Measurements from ENCODE around the gene ASXL1. TPM values are rescaled to one million over a fixed set of nuclear protein-coding genes. Genes with fewer than 3 reads are reported as not detected.

The ASXL1 gene
- total RNA-seq, 4 donors from 2014 or later: 69.1 to 116 (median 102) TPM

DNA sequence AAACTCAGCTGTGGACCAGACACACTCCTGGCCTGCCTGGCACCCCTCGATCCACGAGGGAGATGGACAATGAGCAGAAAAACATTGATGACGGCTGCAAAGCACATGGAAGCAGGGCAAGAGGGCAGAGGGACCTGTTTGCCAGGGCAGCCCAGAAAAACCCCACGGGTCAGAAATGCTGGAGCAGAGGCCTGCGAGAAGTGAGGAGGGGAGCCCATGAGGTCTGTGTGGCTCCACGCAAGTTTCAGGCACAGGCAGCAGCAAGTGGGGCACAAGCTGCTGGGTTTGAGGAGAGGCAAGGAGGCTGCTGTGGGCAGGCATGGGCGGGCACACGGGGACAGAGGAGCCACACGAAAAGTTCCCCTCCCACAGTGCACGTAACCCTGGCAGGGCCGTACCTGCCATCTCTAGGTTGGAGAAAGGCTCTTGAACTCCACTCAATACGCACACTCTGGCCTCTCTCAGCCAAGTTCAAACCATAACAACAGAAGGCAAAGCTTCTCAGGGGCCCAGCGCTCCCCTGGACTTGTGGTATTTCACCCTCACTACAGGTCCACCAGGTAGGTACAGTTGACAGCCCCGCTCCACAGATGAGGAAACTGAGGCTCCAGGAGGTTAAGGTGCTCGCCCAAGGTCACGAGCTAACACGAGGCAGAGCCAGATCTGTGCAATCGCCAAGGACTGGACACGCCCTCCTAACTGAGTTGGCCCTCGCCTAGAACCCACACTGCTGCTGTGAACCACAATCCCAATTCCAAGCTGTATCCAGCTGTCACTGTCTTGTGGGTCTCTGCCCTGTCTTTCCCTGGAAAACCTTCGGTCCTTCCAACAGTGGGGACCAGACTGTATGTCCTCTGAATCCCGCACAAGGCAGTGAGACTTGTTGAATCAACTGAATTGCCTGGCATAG is 118.8 kb downstream of the ASXL1 start:
- Histone ChIP-seq H3K9me3 (no peaks in the 10 kb centered on the region), H3K36me3 (no peaks in the 10 kb centered on the region), H3K4me3 (no peak overlapping the region), H3K27me3 (no peaks in the 10 kb centered on the region), H3K27ac (peak overlapping the region; percentile 83 to 88), H3K4me1 (peaks cover 10 to 32% of the 10 kb centered on the region in 2 donors)
- intact Hi-C loops (cut with DNase I; ENCODE audit: low total_unique reads): no loop called here
- DNase-seq: no peak
- TF ChIP-seq POLR2A (IDR thresholded peaks at IDR 0.05): no peak
- TF ChIP-seq, protein P1, sequence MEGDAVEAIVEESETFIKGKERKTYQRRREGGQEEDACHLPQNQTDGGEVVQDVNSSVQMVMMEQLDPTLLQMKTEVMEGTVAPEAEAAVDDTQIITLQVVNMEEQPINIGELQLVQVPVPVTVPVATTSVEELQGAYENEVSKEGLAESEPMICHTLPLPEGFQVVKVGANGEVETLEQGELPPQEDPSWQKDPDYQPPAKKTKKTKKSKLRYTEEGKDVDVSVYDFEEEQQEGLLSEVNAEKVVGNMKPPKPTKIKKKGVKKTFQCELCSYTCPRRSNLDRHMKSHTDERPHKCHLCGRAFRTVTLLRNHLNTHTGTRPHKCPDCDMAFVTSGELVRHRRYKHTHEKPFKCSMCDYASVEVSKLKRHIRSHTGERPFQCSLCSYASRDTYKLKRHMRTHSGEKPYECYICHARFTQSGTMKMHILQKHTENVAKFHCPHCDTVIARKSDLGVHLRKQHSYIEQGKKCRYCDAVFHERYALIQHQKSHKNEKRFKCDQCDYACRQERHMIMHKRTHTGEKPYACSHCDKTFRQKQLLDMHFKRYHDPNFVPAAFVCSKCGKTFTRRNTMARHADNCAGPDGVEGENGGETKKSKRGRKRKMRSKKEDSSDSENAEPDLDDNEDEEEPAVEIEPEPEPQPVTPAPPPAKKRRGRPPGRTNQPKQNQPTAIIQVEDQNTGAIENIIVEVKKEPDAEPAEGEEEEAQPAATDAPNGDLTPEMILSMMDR (IDR thresholded peaks at IDR 0.05): no peak

DNA sequence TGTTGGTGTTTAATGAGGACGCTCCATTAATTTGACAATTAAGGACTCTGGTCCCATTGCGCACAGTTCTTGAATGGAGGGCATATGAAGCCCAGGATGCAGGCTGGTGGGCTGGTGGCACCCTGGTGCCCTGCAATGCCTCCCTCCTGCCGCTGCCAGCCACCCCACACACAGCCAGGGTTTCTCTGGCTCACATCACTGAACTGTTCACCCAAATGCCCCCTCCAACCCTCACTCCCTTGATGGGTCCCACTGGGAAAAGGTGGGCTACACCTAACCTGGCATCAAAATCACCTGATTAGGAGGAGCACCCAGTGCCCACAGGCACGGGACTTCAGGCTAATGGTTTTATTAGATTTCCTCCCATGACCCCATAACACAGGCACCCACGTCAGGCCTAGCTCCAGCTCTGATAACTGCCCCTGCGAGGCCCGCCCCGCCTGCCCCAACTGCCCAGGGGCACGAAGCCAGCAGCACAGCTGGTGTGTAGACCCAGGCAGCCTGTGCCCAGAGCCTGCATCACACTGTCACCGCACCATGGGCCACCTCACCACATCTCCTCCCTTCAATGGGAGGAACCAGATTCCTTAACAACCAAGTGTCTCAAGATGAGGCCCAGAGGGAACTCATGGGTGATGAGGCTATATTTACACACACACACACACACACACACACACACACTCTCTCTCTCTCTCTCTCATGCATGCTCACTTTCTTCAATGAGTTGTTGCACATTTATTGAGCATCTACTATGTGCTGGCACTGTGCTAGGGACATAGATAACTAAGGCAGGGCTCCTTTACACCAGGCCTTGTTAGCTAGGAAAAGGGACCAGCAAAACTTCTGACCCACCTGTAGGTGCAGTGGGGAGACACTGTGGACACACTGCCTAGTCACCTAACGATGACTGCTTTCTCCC is 119.7 kb downstream of the ASXL1 start:
- intact Hi-C loops (cut with DNase I; ENCODE audit: low total_unique reads): no loop called here
- no peak for DNase-seq
- Histone ChIP-seq H3K27me3 (no peaks in the 10 kb centered on the region), H3K36me3 (no peaks in the 10 kb centered on the region), H3K9me3 (no peaks in the 10 kb centered on the region), H3K27ac (peak overlapping the region in 1 of 2 donors; percentile 83), H3K4me3 (no peak overlapping the region), H3K4me1 (peaks cover 10 to 32% of the 10 kb centered on the region in 2 donors)
- TF ChIP-seq POLR2A (IDR thresholded peaks at IDR 0.05): no peak
- TF ChIP-seq, protein P1 (IDR thresholded peaks at IDR 0.05): no peak

DNA sequence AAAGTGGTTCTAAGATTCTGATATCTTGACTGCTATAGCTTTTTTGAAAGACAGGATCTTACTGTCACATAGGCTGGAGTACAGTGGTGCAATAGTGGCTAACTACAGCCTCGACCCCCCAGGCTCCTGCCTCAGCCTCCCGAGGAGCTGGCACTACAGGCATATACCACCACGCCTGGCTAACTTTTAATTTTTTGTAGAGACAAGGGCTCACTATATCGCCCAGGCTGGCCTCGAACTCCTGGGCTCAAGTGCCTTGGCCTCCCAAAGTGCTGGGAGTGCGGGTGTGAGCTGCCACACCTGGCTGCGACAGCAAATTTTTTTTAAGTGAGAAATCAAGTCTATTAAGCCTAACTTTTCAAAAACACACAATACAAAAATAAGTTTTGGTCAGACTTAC is 120.4 kb downstream of the ASXL1 start:
- Histone ChIP-seq H3K4me3 (no peak overlapping the region), H3K27me3 (no peaks in the 10 kb centered on the region), H3K36me3 (no peaks in the 10 kb centered on the region), H3K9me3 (no peaks in the 10 kb centered on the region), H3K27ac (no peak overlapping the region), H3K4me1 (peaks cover 10 to 28% of the 10 kb centered on the region in 2 donors)
- no peak for DNase-seq
- TF ChIP-seq, protein P1 (IDR thresholded peaks at IDR 0.05): no peak
- TF ChIP-seq POLR2A (IDR thresholded peaks at IDR 0.05): no peak
- intact Hi-C loops (cut with DNase I; ENCODE audit: low total_unique reads): no loop called here

DNA sequence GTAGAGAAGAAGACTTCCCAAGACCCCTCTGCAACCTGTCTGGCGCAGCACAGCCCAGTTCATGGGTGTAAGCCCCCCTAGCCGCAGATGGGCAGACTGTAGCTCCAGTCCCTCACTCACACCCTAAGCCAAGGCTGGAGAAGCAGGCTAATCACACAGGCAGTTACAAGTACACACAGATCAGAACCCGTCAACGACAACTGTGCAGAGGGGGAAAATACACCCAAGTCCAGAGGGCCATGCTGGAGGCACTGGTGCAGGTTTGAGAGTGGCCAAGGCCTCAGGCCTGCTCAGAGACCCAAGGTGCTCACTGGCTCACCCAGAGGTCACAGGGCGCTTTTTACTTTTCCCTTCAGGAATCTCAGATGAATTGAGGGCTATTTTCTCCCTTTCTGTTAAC is 120.9 kb downstream of the ASXL1 start:
- H3K27me3 ChIP-seq: no peaks in the 10 kb centered on the region
- H3K4me3 ChIP-seq: no peak overlapping the region
- peaks cover 10 to 24% of the 10 kb centered on the region in 2 donors for H3K4me1 ChIP-seq
- no peak overlapping the region for H3K27ac ChIP-seq
- no peak for DNase-seq
- no peaks in the 10 kb centered on the region for H3K36me3 ChIP-seq
- TF ChIP-seq, protein P1 (IDR thresholded peaks at IDR 0.05): no peak
- TF ChIP-seq POLR2A (IDR thresholded peaks at IDR 0.05): no peak
- intact Hi-C loops (cut with DNase I; ENCODE audit: low total_unique reads): no loop called here
- no peaks in the 10 kb centered on the region for H3K9me3 ChIP-seq
